HEK293 (cell line): ENCODE results near the gene LMO4.
A peak's percentile ranks its signal among the peaks of the same experiment; 100 is the strongest.

Experiments
- GLIS2 ChIP-seq: fragments of 450-650 bp; formaldehyde crosslinking; IDR thresholded peaks from 2 replicates; pipeline ENCODE4 v1.5.1; 2016; ENCODE audit warnings: missing biosample characterization, missing genetic modification characterization
- HOXC10 ChIP-seq: sonication (generic); formaldehyde crosslinking; IDR thresholded peaks from 2 replicates; pipeline ENCODE4 v1.8.1; 2023; ENCODE audit warnings: mild to moderate bottlenecking, missing genetic modification reagents
- PATZ1 ChIP-seq: fragments of 450-650 bp; formaldehyde crosslinking; IDR thresholded peaks from 2 replicates; pipeline ENCODE4 v1.5.1; 2016; ENCODE audit warnings: missing biosample characterization, missing genetic modification characterization
- PRDM4 ChIP-seq: fragments of 450-650 bp; formaldehyde crosslinking; IDR thresholded peaks from 2 replicates; pipeline ENCODE4 v1.5.1; 2017; ENCODE audit warnings: missing biosample characterization, missing genetic modification characterization
- RBAK ChIP-seq: fragments of 450-650 bp; formaldehyde crosslinking; IDR thresholded peaks from 2 replicates; pipeline ENCODE4 v1.5.1; 2016; ENCODE audit warnings: missing biosample characterization, missing genetic modification characterization
- SP3 ChIP-seq: fragments of 450-650 bp; formaldehyde crosslinking; IDR thresholded peaks from 2 replicates; pipeline ENCODE4 v1.5.1; 2016; ENCODE audit warnings: missing biosample characterization, missing genetic modification characterization
- TCF7L2 ChIP-seq: IDR thresholded peaks from 2 replicates; pipeline ENCODE4 v1.6.1; 2011; ENCODE audit warnings: low read depth, mild to moderate bottlenecking, inconsistent platforms, low read length, moderate library complexity, borderline replicate concordance
- TRIM28 ChIP-seq: IDR thresholded peaks from 2 replicates; pipeline ENCODE4 v1.6.1; 2011; ENCODE audit warnings: low read length, control low read depth, borderline replicate concordance
- YY1 ChIP-seq: fragments of 450-650 bp; formaldehyde crosslinking; IDR thresholded peaks from 2 replicates; pipeline ENCODE4 v1.5.1; 2018; ENCODE audit warnings: missing biosample characterization, missing genetic modification characterization
- ZBTB17 ChIP-seq: fragments of 450-650 bp; formaldehyde crosslinking; IDR thresholded peaks from 2 replicates; pipeline ENCODE4 v1.5.1; 2016; ENCODE audit warnings: missing biosample characterization, missing genetic modification characterization
- ZBTB48 ChIP-seq: fragments of 450-650 bp; formaldehyde crosslinking; IDR thresholded peaks from 2 replicates; pipeline ENCODE4 v1.5.1; 2016; ENCODE audit warnings: missing biosample characterization, missing genetic modification characterization
- ZBTB49 ChIP-seq: fragments of 450-650 bp; formaldehyde crosslinking; IDR thresholded peaks from 2 replicates; pipeline ENCODE4 v1.5.1; 2016; ENCODE audit warnings: missing biosample characterization, missing genetic modification characterization, low read depth
- ZFP3 ChIP-seq: fragments of 450-650 bp; formaldehyde crosslinking; IDR thresholded peaks from 2 replicates; pipeline ENCODE4 v1.5.1; 2016; ENCODE audit warnings: low read depth, missing biosample characterization, missing genetic modification characterization
- ZNF155 ChIP-seq: fragments of 450-650 bp; formaldehyde crosslinking; IDR thresholded peaks from 2 replicates; pipeline ENCODE4 v1.5.1; 2016; ENCODE audit warnings: missing biosample characterization, missing genetic modification characterization
- ZNF157 ChIP-seq: fragments of 450-650 bp; formaldehyde crosslinking; IDR thresholded peaks from 2 replicates; pipeline ENCODE4 v1.5.1; 2016; ENCODE audit warnings: missing biosample characterization, missing genetic modification characterization
- ZNF16 ChIP-seq: fragments of 450-650 bp; formaldehyde crosslinking; IDR thresholded peaks from 2 replicates; pipeline ENCODE4 v1.5.1; 2016; ENCODE audit warnings: low read depth, missing biosample characterization, missing genetic modification characterization
- ZNF274 ChIP-seq, 2 experiments: fragments of 200-500 bp in 1 of 2; fragments of 450-650 bp in 1 of 2; sonication (Bioruptor generic) in 1 of 2; formaldehyde crosslinking in 1 of 2; IDR thresholded peaks; 2 replicates each; pipeline versions ENCODE4 v1.5.1 to v1.6.1; 2014 to 2016; ENCODE audit warnings: borderline replicate concordance in 1 of 2, inconsistent platforms in 1 of 2, low read length in 1 of 2, missing biosample characterization in 1 of 2, missing genetic modification characterization in 1 of 2
- ZNF302 ChIP-seq: fragments of 450-650 bp; formaldehyde crosslinking; IDR thresholded peaks from 2 replicates; pipeline ENCODE4 v1.5.1; 2016; ENCODE audit warnings: missing biosample characterization, missing genetic modification characterization, low read depth
- ZNF350 ChIP-seq: fragments of 450-650 bp; formaldehyde crosslinking; IDR thresholded peaks from 2 replicates; pipeline ENCODE4 v1.5.0; 2017; ENCODE audit warnings: missing biosample characterization, mild to moderate bottlenecking, missing genetic modification characterization
- ZNF391 ChIP-seq: fragments of 450-650 bp; formaldehyde crosslinking; IDR thresholded peaks from 2 replicates; pipeline ENCODE4 v1.5.1; 2016; ENCODE audit warnings: low read depth, missing biosample characterization, missing genetic modification characterization, borderline replicate concordance
- ZNF426 ChIP-seq: fragments of 450-650 bp; formaldehyde crosslinking; IDR thresholded peaks from 2 replicates; pipeline ENCODE4 v1.5.1; 2017; ENCODE audit warnings: missing biosample characterization, missing genetic modification characterization, mild to moderate bottlenecking, inconsistent platforms, moderate library complexity
- ZNF514 ChIP-seq: fragments of 450-650 bp; formaldehyde crosslinking; IDR thresholded peaks from 2 replicates; pipeline ENCODE4 v1.5.1; 2016; ENCODE audit warnings: missing biosample characterization, missing genetic modification characterization
- ZNF596 ChIP-seq: fragments of 450-650 bp; IDR thresholded peaks from 2 replicates; pipeline ENCODE4 v1.5.0; 2018; ENCODE audit warnings: missing biosample characterization, mild to moderate bottlenecking, missing genetic modification characterization, moderate library complexity
- ZNF621 ChIP-seq: fragments of 450-650 bp; formaldehyde crosslinking; IDR thresholded peaks from 2 replicates; pipeline ENCODE4 v1.5.1; 2017; ENCODE audit warnings: missing biosample characterization, missing genetic modification characterization
- ZNF76 ChIP-seq: fragments of 450-650 bp; formaldehyde crosslinking; IDR thresholded peaks from 2 replicates; pipeline ENCODE4; 2016; ENCODE audit warnings: low read depth, missing biosample characterization, missing genetic modification characterization, borderline replicate concordance
- ZNF792 ChIP-seq: fragments of 450-650 bp; formaldehyde crosslinking; IDR thresholded peaks from 2 replicates; pipeline ENCODE4 v1.5.1; 2016; ENCODE audit warnings: missing biosample characterization, missing genetic modification characterization
- ZSCAN16 ChIP-seq: fragments of 450-650 bp; formaldehyde crosslinking; IDR thresholded peaks from 2 replicates; pipeline ENCODE4 v1.5.1; 2016; ENCODE audit warnings: missing biosample characterization, missing genetic modification characterization
- TF ChIP-seq, protein P1 (sequence below): sonication (generic); formaldehyde crosslinking; IDR thresholded peaks from 2 replicates; pipeline ENCODE4 v1.8.1; 2022; ENCODE audit warnings: mild to moderate bottlenecking, moderate library complexity, missing genetic modification reagents
- TF ChIP-seq, protein P2 (sequence below): fragments of 450-650 bp; formaldehyde crosslinking; IDR thresholded peaks from 2 replicates; pipeline ENCODE4 v1.5.1; 2016; ENCODE audit warnings: missing biosample characterization, missing genetic modification characterization, borderline replicate concordance

Gene LMO4

GRCh38 chr1:87331365-87332241 is 2.9 kb downstream of the LMO4 start (continued):
- TF ChIP-seq GLIS2 (tag by site-specific recombination) (peak; percentile 73), YY1 (tag by site-specific recombination) (no peak), ZNF621 (no peak), ZNF274 (IDR thresholded peaks at IDR 0.05; ENCODE audit: low read length) (no peak), ZNF274 (tag by site-specific recombination; IDR thresholded peaks at IDR 0.05; ENCODE audit: borderline replicate concordance) (no peak), TCF7L2 (peak; percentile 9; the same call in 1 of the 2 replicates), ZFP3 (tag by site-specific recombination) (no peak), ZBTB49 (tag by site-specific recombination) (no peak), ZBTB48 (tag by site-specific recombination) (no peak; the same call in 1 of the 2 replicates), ZNF426 (no peak), ZNF596 (tag by site-specific recombination) (no peak; the same call in 1 of the 2 replicates), PATZ1 (tag by site-specific recombination) (peak; percentile 67), ZNF155 (tag by site-specific recombination) (no peak), ZNF350 (tag by site-specific recombination) (no peak), ZNF157 (tag by site-specific recombination) (peak; percentile 51; the same call in 1 of the 2 replicates), ZSCAN16 (tag by site-specific recombination) (no peak), ZNF302 (tag by site-specific recombination) (no peak), PRDM4 (tag by site-specific recombination) (no peak; the same call in 1 of the 2 replicates), ZNF391 (tag by site-specific recombination) (0 out of 2 replicates have a peak, but pooled peaks have one; percentile 15), ZNF16 (tag by site-specific recombination) (no peak), HOXC10 (CRISPR knock-in tag) (no peak), ZNF514 (no peak), TRIM28 (0 out of 2 replicates have a peak, but pooled peaks have one; percentile 21), ZBTB17 (tag by site-specific recombination) (peak; percentile 17; the same call in 1 of the 2 replicates), ZNF76 (tag by site-specific recombination) (peak; percentile 60; the same call in 1 of the 2 replicates), SP3 (tag by site-specific recombination) (peak; percentile 76), ZNF792 (peak; percentile 93), RBAK (tag by site-specific recombination) (no peak)
- TF ChIP-seq, protein P1, sequence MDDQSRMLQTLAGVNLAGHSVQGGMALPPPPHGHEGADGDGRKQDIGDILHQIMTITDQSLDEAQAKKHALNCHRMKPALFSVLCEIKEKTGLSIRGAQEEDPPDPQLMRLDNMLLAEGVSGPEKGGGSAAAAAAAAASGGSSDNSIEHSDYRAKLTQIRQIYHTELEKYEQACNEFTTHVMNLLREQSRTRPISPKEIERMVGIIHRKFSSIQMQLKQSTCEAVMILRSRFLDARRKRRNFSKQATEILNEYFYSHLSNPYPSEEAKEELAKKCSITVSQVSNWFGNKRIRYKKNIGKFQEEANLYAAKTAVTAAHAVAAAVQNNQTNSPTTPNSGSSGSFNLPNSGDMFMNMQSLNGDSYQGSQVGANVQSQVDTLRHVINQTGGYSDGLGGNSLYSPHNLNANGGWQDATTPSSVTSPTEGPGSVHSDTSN (CRISPR knock-in tag), result no peak
- TF ChIP-seq, protein P2, sequence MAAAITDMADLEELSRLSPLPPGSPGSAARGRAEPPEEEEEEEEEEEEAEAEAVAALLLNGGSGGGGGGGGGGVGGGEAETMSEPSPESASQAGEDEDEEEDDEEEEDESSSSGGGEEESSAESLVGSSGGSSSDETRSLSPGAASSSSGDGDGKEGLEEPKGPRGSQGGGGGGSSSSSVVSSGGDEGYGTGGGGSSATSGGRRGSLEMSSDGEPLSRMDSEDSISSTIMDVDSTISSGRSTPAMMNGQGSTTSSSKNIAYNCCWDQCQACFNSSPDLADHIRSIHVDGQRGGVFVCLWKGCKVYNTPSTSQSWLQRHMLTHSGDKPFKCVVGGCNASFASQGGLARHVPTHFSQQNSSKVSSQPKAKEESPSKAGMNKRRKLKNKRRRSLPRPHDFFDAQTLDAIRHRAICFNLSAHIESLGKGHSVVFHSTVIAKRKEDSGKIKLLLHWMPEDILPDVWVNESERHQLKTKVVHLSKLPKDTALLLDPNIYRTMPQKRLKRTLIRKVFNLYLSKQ (tag by site-specific recombination), result no peak
